ENCODE measurements around the gene CPA2.

DNA sequence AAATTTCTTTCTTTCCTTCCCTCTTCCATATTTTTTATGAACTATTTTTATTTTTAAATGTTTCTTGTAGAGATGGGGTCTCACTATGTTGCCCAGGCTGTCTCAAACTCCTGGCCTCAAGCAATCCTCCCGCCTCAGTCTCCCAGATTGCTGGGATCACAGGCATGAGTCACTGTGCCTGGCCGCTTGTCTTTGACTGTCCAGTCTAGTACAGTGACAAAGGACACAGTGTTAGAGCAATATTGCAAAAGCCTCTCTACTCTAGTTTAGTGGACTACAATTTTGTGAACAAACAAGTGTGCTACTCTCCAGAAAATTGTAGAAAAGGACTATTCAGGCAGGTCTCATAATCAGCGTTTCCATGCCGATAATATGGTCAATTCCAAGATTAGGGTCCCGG, 37.3 kb downstream of the CPA2 start:
- TF ChIP-seq, protein P1, sequence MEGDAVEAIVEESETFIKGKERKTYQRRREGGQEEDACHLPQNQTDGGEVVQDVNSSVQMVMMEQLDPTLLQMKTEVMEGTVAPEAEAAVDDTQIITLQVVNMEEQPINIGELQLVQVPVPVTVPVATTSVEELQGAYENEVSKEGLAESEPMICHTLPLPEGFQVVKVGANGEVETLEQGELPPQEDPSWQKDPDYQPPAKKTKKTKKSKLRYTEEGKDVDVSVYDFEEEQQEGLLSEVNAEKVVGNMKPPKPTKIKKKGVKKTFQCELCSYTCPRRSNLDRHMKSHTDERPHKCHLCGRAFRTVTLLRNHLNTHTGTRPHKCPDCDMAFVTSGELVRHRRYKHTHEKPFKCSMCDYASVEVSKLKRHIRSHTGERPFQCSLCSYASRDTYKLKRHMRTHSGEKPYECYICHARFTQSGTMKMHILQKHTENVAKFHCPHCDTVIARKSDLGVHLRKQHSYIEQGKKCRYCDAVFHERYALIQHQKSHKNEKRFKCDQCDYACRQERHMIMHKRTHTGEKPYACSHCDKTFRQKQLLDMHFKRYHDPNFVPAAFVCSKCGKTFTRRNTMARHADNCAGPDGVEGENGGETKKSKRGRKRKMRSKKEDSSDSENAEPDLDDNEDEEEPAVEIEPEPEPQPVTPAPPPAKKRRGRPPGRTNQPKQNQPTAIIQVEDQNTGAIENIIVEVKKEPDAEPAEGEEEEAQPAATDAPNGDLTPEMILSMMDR (optimal IDR thresholded peaks at IDR 0.05 in 1 of 3, IDR thresholded peaks at IDR 0.05 in 1 of 3, conservative IDR thresholded peaks at IDR 0.05 in 1 of 3; ENCODE audit: extremely low read depth in 1 of 3, insufficient read depth in 2 of 3, low read length in 3 of 3): no peak
- TF ChIP-seq EZH2 (IDR thresholded peaks at IDR 0.05; ENCODE audit: low read length): no peak

Measured in keratinocyte (primary cell).